ENCODE results near the gene TMEM151A.
A peak's percentile ranks its signal among the peaks of the same experiment; 100 is the strongest.

TMEM151A gene

GRCh38 chr11:66321606-66322005, 29.9 kb downstream of the TMEM151A start:
- TF ChIP-seq CTCF (IDR thresholded peaks at IDR 0.05; ENCODE audit: low read length, missing control alignments): no peak
- DNase-seq (ENCODE audit: low read depth): no peak
- H3K4me3 ChIP-seq (replicated peaks; ENCODE audit: low read depth, low read length): no peak overlapping the region

GRCh38 chr11:66322732-66323427, 31.2 kb downstream of the TMEM151A start:
- DNase-seq (ENCODE audit: low read depth): peak; percentile 67
- no peak for TF ChIP-seq CTCF (IDR thresholded peaks at IDR 0.05; ENCODE audit: low read length, missing control alignments)
- H3K4me3 ChIP-seq (replicated peaks; ENCODE audit: low read depth, low read length): no peak overlapping the region

DNA sequence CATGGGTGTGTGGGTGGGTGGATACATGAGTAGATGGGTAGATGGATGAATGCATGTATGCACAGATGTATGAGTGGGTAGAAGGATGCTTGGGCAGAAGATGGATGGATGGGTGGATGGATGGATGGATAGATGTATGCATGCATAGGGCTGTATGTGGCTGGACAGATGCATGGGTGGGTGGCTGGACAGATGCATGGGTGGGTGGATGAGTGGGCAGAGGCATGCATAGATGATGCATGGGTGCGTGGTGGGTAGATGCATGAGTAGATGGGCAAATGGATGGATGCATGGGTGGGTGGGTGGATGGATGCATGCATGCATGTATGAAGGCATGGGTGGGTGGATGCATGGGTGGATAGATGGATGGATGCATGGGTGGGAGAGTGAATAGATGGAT, 32.0 kb downstream of the TMEM151A start:
- H3K4me3 ChIP-seq (replicated peaks; ENCODE audit: low read depth, low read length): no peak overlapping the region
- DNase-seq (ENCODE audit: low read depth): no peak
- no peak for TF ChIP-seq CTCF (IDR thresholded peaks at IDR 0.05; ENCODE audit: low read length, missing control alignments)

DNA sequence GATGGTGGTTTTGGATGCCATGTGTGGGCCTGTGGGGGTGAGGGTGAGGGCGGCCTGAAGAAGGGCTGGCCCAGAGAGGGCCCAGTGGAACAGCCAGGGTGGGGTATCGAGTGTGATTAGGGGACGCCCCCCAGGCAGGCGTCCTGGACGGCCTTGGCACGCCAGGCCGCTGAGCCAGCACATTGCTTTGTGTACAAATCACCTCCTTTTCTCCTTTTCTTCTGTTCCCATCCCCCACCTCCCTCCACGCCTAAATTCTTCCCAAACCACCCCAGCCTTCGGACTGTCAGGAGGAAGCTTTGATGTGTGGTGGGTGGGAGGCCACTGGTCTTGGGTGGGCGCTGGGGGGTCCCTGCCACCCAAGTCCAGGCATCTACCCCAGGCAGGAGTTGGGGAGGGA, 33.0 kb downstream of the TMEM151A start:
- H3K4me3 ChIP-seq (replicated peaks; ENCODE audit: low read depth, low read length): no peak overlapping the region
- no peak for TF ChIP-seq CTCF (IDR thresholded peaks at IDR 0.05; ENCODE audit: low read length, missing control alignments)
- DNase-seq (ENCODE audit: low read depth): peak; percentile 45

GRCh38 chr11:66325263-66325671, 33.6 kb downstream of the TMEM151A start:
- H3K4me3 ChIP-seq (replicated peaks; ENCODE audit: low read depth, low read length): no peak overlapping the region
- no peak for DNase-seq (ENCODE audit: low read depth)
- TF ChIP-seq CTCF (IDR thresholded peaks at IDR 0.05; ENCODE audit: low read length, missing control alignments): no peak

- no peak for DNase-seq (ENCODE audit: low read depth)
- no peak for TF ChIP-seq CTCF (IDR thresholded peaks at IDR 0.05; ENCODE audit: low read length, missing control alignments)
- no peak overlapping the region for H3K4me3 ChIP-seq (replicated peaks; ENCODE audit: low read depth, low read length)
These were observed 34.8 kb downstream of the TMEM151A start for GRCh38 chr11:66326261-66327111.
